Central memory CD8-positive, alpha-beta T cell (primary cell): ENCODE results near the gene ZNF576.
"Not testable (repeated sequence)": the region's sequence is repeated elsewhere in the genome, so short reads cannot be mapped to it uniquely, and the experiment has no call there.

ENCODE experiments used
- ATAC-seq: fragments of 150-1000 bp; cut with Tn5 transposase; replicated peaks from 2 replicates; pipeline ENCODE4 v1.10.0; 2022; ENCODE audit warnings: mild to moderate bottlenecking, moderate FRiP score, moderate number of reproducible peaks; ENCODE audit not compliant: poor library complexity, severe bottlenecking; ENCODE audit errors: extremely low read depth
- DNase-seq, 2 donors: peaks; one replicate each; pipeline ENCODE4 v3.0.0; 2021; ENCODE audit warnings: low spot score in 2 of 2
- H3K27ac Mint-ChIP-seq: one replicate; pipeline ENCODE4 v1.8.0; 2022; ENCODE audit warnings: low read depth, mild to moderate bottlenecking, moderate library complexity, mixed read lengths
- H3K27me3 Mint-ChIP-seq: one replicate; pipeline ENCODE4 v1.8.0; 2022; ENCODE audit warnings: mixed read lengths
- H3K36me3 Mint-ChIP-seq: one replicate; pipeline ENCODE4 v1.8.0; 2022; ENCODE audit warnings: mild to moderate bottlenecking, moderate library complexity, mixed read lengths; ENCODE audit not compliant: insufficient read depth
- H3K4me1 Mint-ChIP-seq: one replicate; pipeline ENCODE4 v1.8.0; 2022; ENCODE audit warnings: mixed read lengths
- H3K4me3 Mint-ChIP-seq: one replicate; pipeline ENCODE4 v1.8.0; 2022; ENCODE audit warnings: mild to moderate bottlenecking, moderate library complexity, mixed read lengths
- H3K9me3 Mint-ChIP-seq: one replicate; pipeline ENCODE4 v1.8.0; 2022; ENCODE audit warnings: mixed read lengths

ZNF576 gene

GRCh38 chr19:43628646-43629326 is 32.4 kb downstream of the ZNF576 start:
- Mint-ChIP-seq H3K4me1 (peaks cover 16% of the 10 kb centered on the region), H3K27ac (no peak overlapping the region), H3K27me3 (peaks cover 33% of the 10 kb centered on the region), H3K4me3 (no peak overlapping the region), H3K36me3 (peaks cover 3% of the 10 kb centered on the region), H3K9me3 (no peaks in the 10 kb centered on the region)
- ATAC-seq (no peak), DNase-seq (no peak)

- Mint-ChIP-seq H3K27ac (no peak overlapping the region), H3K27me3 (peaks cover 49% of the 10 kb centered on the region), H3K9me3 (no peaks in the 10 kb centered on the region), H3K36me3 (peaks cover 1% of the 10 kb centered on the region), H3K4me1 (peaks cover 5% of the 10 kb centered on the region), H3K4me3 (no peak overlapping the region)
- ATAC-seq (no peak), DNase-seq (no peak)
These were observed 35.1 kb downstream of the ZNF576 start for GRCh38 chr19:43631491-43631890.

- Mint-ChIP-seq H3K27me3 (peaks cover 52% of the 10 kb centered on the region), H3K9me3 (no peaks in the 10 kb centered on the region), H3K4me1 (peaks cover under 1% of the 10 kb centered on the region), H3K4me3 (no peak overlapping the region), H3K27ac (no peak overlapping the region), H3K36me3 (no peaks in the 10 kb centered on the region)
- ATAC-seq: no peak
- DNase-seq: no peak
These were observed 37.1 kb downstream of the ZNF576 start for GRCh38 chr19:43633520-43633919.

- Mint-ChIP-seq H3K27ac (no peak overlapping the region), H3K36me3 (peaks cover under 1% of the 10 kb centered on the region), H3K27me3 (peaks cover 58% of the 10 kb centered on the region), H3K4me3 (no peak overlapping the region), H3K9me3 (no peaks in the 10 kb centered on the region), H3K4me1 (peaks cover 6% of the 10 kb centered on the region)
- DNase-seq (no peak), ATAC-seq (no peak)
These were observed 37.7 kb downstream of the ZNF576 start for GRCh38 chr19:43634068-43634467.

- DNase-seq (no peak), ATAC-seq (no peak)
- no peak overlapping the region for H3K27ac Mint-ChIP-seq
- no peaks in the 10 kb centered on the region for H3K9me3 Mint-ChIP-seq
- no peak overlapping the region for H3K4me3 Mint-ChIP-seq
- H3K4me1 Mint-ChIP-seq: peaks cover 9% of the 10 kb centered on the region
- H3K27me3 Mint-ChIP-seq: peaks cover 62% of the 10 kb centered on the region
- peaks cover 3% of the 10 kb centered on the region for H3K36me3 Mint-ChIP-seq
These were observed 38.1 kb downstream of the ZNF576 start for GRCh38 chr19:43634506-43634871.

GRCh38 chr19:43634872-43635560 is 38.6 kb downstream of the ZNF576 start:
- H3K4me1 Mint-ChIP-seq: peaks cover 9% of the 10 kb centered on the region
- H3K4me3 Mint-ChIP-seq: no peak overlapping the region
- H3K27me3 Mint-ChIP-seq: peaks cover 63% of the 10 kb centered on the region
- ATAC-seq (no peak), DNase-seq (no peak)
- H3K9me3 Mint-ChIP-seq: no peaks in the 10 kb centered on the region
- H3K27ac Mint-ChIP-seq: no peak overlapping the region
- H3K36me3 Mint-ChIP-seq: peaks cover 3% of the 10 kb centered on the region

GRCh38 chr19:43635561-43635940 is 39.2 kb downstream of the ZNF576 start:
- not testable (repeated sequence) for H3K4me3 Mint-ChIP-seq, ATAC-seq, H3K27ac Mint-ChIP-seq

GRCh38 chr19:43636121-43636683 is 39.8 kb downstream of the ZNF576 start:
- Mint-ChIP-seq H3K27ac (no peak overlapping the region), H3K36me3 (peaks cover 3% of the 10 kb centered on the region), H3K4me3 (no peak overlapping the region), H3K9me3 (no peaks in the 10 kb centered on the region), H3K4me1 (peaks cover 13% of the 10 kb centered on the region), H3K27me3 (peaks cover 74% of the 10 kb centered on the region)
- ATAC-seq (no peak), DNase-seq (no peak)

More at GRCh38 chr19:43635561-43635940, 39.2 kb downstream of the ZNF576 start:
- peaks cover 11% of the 10 kb centered on the region for H3K4me1 Mint-ChIP-seq
- H3K9me3 Mint-ChIP-seq, H3K36me3 Mint-ChIP-seq, DNase-seq: not testable (repeated sequence)
- peaks cover 67% of the 10 kb centered on the region for H3K27me3 Mint-ChIP-seq

- Mint-ChIP-seq H3K27ac (no peak overlapping the region), H3K27me3 (peaks cover 69% of the 10 kb centered on the region), H3K36me3 (peaks cover 6% of the 10 kb centered on the region)
These were observed 42.0 kb downstream of the ZNF576 start for GRCh38 chr19:43638214-43638994.

GRCh38 chr19:43638995-43639518 is 42.7 kb downstream of the ZNF576 start:
- no peak for DNase-seq
- H3K27ac Mint-ChIP-seq: no peak overlapping the region
- H3K36me3 Mint-ChIP-seq: peaks cover 6% of the 10 kb centered on the region
- H3K4me1 Mint-ChIP-seq: peaks cover 13% of the 10 kb centered on the region
- peak overlapping the region; percentile 78 for H3K4me3 Mint-ChIP-seq
- peaks cover 63% of the 10 kb centered on the region for H3K27me3 Mint-ChIP-seq
- no peaks in the 10 kb centered on the region for H3K9me3 Mint-ChIP-seq
- no peak for ATAC-seq

More at GRCh38 chr19:43638214-43638994, 42.0 kb downstream of the ZNF576 start:
- DNase-seq (no peak), ATAC-seq (no peak)
- H3K4me3 Mint-ChIP-seq: peak overlapping the region; percentile 78
- H3K9me3 Mint-ChIP-seq: no peaks in the 10 kb centered on the region
- peaks cover 13% of the 10 kb centered on the region for H3K4me1 Mint-ChIP-seq

GRCh38 chr19:43639519-43640423 is 43.4 kb downstream of the ZNF576 start, which contains the start of gene CADM4:
Gene CADM4, minus strand, starts transcription at chr19:43639850. Its CDS starts 60 bp downstream, at chr19:43639790.
- Mint-ChIP-seq H3K4me1 (peaks cover 13% of the 10 kb centered on the region), H3K4me3 (peak within 1 kb of the TSS; percentile 78), H3K36me3 (peaks cover 6% of the 10 kb centered on the region), H3K9me3 (no peaks in the 10 kb centered on the region), H3K27ac (peak within 1 kb of the TSS; percentile 56), H3K27me3 (peaks cover 62% of the 10 kb centered on the region)
- ATAC-seq: peak; percentile 83
- peak; percentile 26 to 28 for DNase-seq
